Psoas muscle (tissue), 8 donors: ENCODE data around the gene TMEM217. TPM values are rescaled to one million over a fixed set of nuclear protein-coding genes. Genes with fewer than 3 reads are reported as not detected.
"Not testable (repeated sequence)": the region's sequence is repeated elsewhere in the genome, so short reads cannot be mapped to it uniquely, and the experiment has no call there.

Experiments
- ATAC-seq, 4 donors: fragments of 200-7000 bp; cut with Tn5 transposase; one replicate each; pipeline ENCODE4 v1.9.1; 2020; ENCODE audit warnings: moderate library complexity in 3 of 4, mild to moderate bottlenecking in 2 of 4
- DNase-seq, 2 donors: peaks; one replicate each; pipeline ENCODE4 v3.0.0-alpha.2; 2020
- H3K27ac ChIP-seq: fragments of 200-600 bp; one replicate; pipeline ENCODE4 v1.8.0; 2022
- H3K27me3 ChIP-seq, 3 donors: fragments of 200-600 bp in 1 of 3; one replicate each; pipeline versions ENCODE4 v1.6.1 to v1.8.0; 2013 to 2022; ENCODE audit warnings: low read length in 2 of 3, mild to moderate bottlenecking in 2 of 3, moderate library complexity in 1 of 3; ENCODE audit not compliant: insufficient read depth in 3 of 3
- H3K36me3 ChIP-seq, 2 donors: fragments of 200-600 bp in 1 of 2; one replicate each; pipeline versions ENCODE4 v1.6.1 to v1.8.0; 2013 to 2022; ENCODE audit warnings: low read depth in 1 of 2, mild to moderate bottlenecking in 1 of 2, moderate library complexity in 1 of 2; ENCODE audit not compliant: insufficient read depth in 1 of 2
- H3K4me1 ChIP-seq: fragments of 200-600 bp; one replicate; pipeline ENCODE4 v1.8.0; 2022
- H3K4me3 ChIP-seq: fragments of 200-600 bp; one replicate; pipeline ENCODE4 v1.8.0; 2022; ENCODE audit warnings: mild to moderate bottlenecking
- H3K9me3 ChIP-seq: fragments of 200-600 bp; one replicate; pipeline ENCODE4 v1.8.0; 2022
- WGBS, 3 donors: extraction: QIAGEN DNeasy Blood & Tissue Kit; methylation state at CpG; one replicate each; pipeline versions ENCODE4 v1.1.6 to v1.1.7; 2013; 5-methylcytosine and 5-hydroxymethylcytosine counted together
- intact Hi-C, 2 donors: fragments of 100-400 bp; cut with DNase I; formaldehyde crosslinking; loops; one replicate each; pipeline versions ENCODE4 v1.11.0 to v1.14.2; 2022
- polyA plus RNA-seq, 3 donors: library from polyadenylated mRNA; stranded (reverse); fragments of 200-250 nt; gene quantifications; one replicate each; pipeline ENCODE4 v1.2.3, GENCODE V29; 2013
- total RNA-seq, 4 donors: library from RNA; stranded (reverse); fragmentation: NEBNext Ultra II Directional in 2 of 4; extraction: Animal tissue kit (Norgen Biotek cat#: 25700) in 2 of 4; gene quantifications; one replicate each; pipeline versions ENCODE4 v1.2.1 to v1.2.4, GENCODE V29; 2021 to 2023
- TF ChIP-seq, protein P1 (sequence below): fragments of 200-600 bp; IDR thresholded peaks from one replicate; pipeline ENCODE4 v1.8.0; 2022; ENCODE audit warnings: antibody characterized with exemption
- donor health status: healthy with polysubstance abuse.
- donor health status: DM: no; HTN: no; CAD: no; lungs with moderate emphysema.
- donor health status: Bipolar disorder and iron deficiency.
- donor health status: healthy.
- donor health status: DM: yes; HTN: yes; CAD: no.
- donor health status: DM: no; HTN: no; CAD: no.
- donor health status: DM: no; HTN: no; CAD: no.
- donor health status: DM: yes; HTN: yes; CAD: no.

Gene TMEM217
- total and polyA plus RNA-seq, 7 donors, result 0.05 to 4.3 (median 0.31) TPM; not detected in 1

DNA sequence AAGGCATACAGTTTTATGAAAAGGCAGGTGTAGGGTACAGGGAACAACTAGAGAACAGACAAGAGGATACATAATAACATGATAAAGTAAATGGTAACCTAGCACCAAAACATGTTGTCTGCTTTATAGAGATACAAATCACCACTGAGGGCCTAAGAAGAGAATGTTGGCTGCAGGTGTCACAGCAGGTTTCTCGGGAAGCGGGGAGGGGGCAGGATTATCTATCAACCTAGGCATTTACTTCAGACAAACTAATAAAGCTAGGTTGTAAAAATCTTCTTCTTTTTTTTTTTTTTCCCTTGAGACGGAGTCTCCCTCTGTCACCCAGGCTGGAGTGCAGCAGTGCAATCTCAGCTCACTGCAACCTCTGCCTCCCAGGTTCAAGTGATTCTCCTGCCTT lies 65.3 kb downstream of the TMEM217 start:
- DNase-seq (no peak), ATAC-seq (no peak)
- Histone ChIP-seq H3K4me3 (no peak overlapping the region), H3K9me3 (no peaks in the 10 kb centered on the region), H3K27ac (no peak overlapping the region), H3K4me1 (no peaks in the 10 kb centered on the region), H3K36me3 (no peaks in the 10 kb centered on the region), H3K27me3 (no peaks in the 10 kb centered on the region)
- 84 to 90% (median 86%) methylated on average over 2 to 3 of the region's 3 CpGs for whole genome bisulfite sequencing, 3 donors
- TF ChIP-seq, protein P1, sequence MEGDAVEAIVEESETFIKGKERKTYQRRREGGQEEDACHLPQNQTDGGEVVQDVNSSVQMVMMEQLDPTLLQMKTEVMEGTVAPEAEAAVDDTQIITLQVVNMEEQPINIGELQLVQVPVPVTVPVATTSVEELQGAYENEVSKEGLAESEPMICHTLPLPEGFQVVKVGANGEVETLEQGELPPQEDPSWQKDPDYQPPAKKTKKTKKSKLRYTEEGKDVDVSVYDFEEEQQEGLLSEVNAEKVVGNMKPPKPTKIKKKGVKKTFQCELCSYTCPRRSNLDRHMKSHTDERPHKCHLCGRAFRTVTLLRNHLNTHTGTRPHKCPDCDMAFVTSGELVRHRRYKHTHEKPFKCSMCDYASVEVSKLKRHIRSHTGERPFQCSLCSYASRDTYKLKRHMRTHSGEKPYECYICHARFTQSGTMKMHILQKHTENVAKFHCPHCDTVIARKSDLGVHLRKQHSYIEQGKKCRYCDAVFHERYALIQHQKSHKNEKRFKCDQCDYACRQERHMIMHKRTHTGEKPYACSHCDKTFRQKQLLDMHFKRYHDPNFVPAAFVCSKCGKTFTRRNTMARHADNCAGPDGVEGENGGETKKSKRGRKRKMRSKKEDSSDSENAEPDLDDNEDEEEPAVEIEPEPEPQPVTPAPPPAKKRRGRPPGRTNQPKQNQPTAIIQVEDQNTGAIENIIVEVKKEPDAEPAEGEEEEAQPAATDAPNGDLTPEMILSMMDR, result no peak
- intact Hi-C loops, result no loop called here

DNA sequence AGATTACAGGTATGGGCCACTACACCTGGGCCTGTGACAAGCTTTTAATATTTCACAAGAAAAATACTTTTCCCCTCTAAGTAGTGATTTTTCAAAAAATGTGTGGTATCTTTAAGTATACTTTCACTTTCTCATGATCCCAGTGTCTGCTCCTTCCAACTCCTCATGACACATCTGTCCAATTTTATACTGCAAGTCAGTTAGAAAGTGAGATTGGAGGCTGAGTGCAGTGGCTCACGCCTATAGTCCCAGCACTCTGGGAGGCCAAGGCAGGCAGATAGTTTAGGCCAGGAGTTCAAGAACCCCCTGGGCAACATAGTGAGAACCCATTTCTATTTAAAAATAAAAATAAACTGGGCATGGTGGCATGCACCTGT lies 67.8 kb downstream of the TMEM217 start:
- Histone ChIP-seq H3K27ac (no peak overlapping the region), H3K27me3 (peaks cover 0 to 2% (median 0%) of the 10 kb centered on the region in 3 donors), H3K4me1 (no peaks in the 10 kb centered on the region), H3K9me3 (no peaks in the 10 kb centered on the region), H3K4me3 (no peak overlapping the region), H3K36me3 (no peaks in the 10 kb centered on the region)
- TF ChIP-seq, protein P1, result no peak
- no peak for ATAC-seq
- intact Hi-C loops, result no loop called here
- WGBS, 3 donors, result 74 to 93% (median 93%) methylated on average over 1 of the region's 1 CpG
- no peak for DNase-seq

DNA sequence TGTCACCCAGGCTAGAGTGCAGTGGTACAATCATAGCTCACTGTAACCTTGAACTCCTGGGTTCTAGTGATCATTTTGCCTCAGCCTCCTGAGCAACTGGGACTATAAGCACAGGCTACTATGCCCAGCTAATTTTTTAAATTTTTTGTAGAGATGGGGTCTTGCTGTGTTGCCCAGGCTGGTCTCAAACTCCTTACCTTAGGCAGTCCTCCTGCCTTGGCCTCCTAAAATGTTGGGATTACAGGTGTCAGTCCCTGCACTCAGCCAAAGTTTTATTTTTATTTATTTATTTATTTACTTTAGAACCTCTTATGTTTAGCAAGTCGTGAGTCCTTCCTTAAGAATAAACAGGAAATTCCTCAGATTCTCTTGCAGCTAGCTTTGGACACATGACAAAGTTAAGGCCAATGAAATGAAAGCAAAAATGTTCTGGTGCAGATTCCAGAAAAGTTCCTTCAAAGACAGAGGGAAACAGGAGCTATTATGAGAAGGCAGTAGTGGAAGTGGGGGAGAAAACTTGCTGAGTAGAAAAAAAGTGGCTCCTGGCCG lies 68.9 kb downstream of the TMEM217 start:
- no peaks in the 10 kb centered on the region for H3K36me3 ChIP-seq
- TF ChIP-seq, protein P1, result no peak
- 61 to 66% (median 66%) methylated on average over 1 to 2 of the region's 2 CpGs for WGBS, 3 donors
- no peak overlapping the region for H3K27ac ChIP-seq
- peaks cover 0 to 2% (median 0%) of the 10 kb centered on the region in 3 donors for H3K27me3 ChIP-seq
- no peaks in the 10 kb centered on the region for H3K9me3 ChIP-seq
- H3K4me1 ChIP-seq, result no peaks in the 10 kb centered on the region
- ATAC-seq, result no peak
- no peak overlapping the region for H3K4me3 ChIP-seq
- intact Hi-C loops, result no loop called here
- no peak for DNase-seq

DNA sequence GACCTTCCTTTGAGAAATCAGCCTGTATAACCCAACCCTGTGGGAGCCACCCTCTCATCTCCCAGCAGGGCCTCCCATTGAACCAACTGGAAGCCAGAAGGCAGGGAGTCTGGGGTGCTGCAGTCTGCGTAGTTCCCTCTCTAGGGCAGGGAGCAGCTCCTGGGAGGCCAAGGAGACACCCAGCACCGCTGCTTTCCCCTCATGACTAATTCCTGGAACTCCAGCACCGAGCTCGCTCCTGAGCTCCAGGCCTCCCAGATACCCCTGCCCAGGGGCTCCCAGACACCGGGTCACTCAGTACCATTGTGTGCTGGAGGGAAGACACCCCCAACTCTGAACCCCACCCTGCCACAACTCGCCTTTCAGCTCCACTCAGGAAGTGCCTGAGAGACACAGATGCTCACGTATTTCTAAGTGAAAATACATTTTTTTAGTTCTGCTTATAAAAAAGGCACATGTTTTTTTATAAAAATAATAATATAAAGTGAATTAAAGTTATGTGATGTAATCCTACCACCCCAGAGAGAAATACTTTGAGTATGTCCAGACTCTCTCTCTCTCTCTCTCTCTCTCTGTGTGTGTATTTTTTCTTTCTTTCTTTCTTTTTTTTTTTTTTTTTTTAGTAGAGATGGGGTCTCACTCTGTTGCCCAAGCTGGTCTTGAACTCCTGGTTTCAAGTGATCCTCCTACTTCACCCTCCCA lies 70.5 kb downstream of the TMEM217 start:
- 68 to 77% (median 73%) methylated on average over 7 of the region's 7 CpGs for WGBS, 3 donors
- DNase-seq (no peak), ATAC-seq (no peak)
- Histone ChIP-seq H3K27me3 (peaks cover 0 to 2% (median 0%) of the 10 kb centered on the region in 3 donors), H3K36me3 (no peaks in the 10 kb centered on the region), H3K4me1 (no peaks in the 10 kb centered on the region), H3K9me3 (no peaks in the 10 kb centered on the region), H3K27ac (no peak overlapping the region), H3K4me3 (no peak overlapping the region)
- intact Hi-C loops, result no loop called here
- TF ChIP-seq, protein P1, result no peak

DNA sequence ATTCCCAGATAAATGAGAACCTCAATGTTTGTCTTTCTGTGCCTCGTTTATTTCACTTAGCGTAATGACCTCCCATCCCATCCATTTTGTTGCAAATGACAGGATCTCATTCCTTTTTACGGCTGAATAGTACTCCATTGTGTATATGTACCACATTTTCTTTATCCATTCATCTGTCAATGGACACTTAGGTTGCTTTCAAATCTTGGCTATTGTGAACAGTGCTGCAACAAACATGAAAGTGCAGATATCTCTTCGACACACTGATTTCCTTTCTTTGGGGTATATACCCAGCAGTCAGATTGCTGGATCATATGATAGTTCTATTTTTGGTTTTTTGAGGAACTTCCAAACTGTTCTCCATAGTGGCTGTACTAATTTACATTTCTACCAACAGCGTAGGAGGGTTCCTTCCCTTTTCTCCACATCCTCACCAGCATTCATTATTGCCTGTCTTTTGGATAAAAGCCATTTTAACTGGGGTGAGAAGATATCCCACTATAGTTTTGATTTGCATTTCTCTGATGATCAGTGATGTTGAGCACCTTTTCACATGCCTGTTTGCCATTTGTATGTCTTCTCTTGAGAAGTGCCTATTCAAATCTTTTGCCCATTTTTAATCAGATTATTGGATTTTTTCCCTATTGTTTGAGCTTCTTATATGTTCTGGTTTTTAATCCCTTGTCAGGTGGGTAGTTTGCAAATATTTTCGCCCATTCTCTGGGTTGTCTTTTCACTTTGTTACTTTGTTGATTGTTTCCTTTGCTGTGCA lies 71.8 kb downstream of the TMEM217 start:
- 85 to 92% (median 89%) methylated on average over 6 of the region's 6 CpGs for WGBS, 3 donors
- H3K36me3 ChIP-seq, H3K27ac ChIP-seq, intact Hi-C loops, H3K4me3 ChIP-seq, ATAC-seq, H3K4me1 ChIP-seq, H3K27me3 ChIP-seq, DNase-seq, H3K9me3 ChIP-seq: not testable (repeated sequence)
